HCT116 (cell line): ENCODE measurements around the gene MBD3. TPM values are rescaled to one million over a fixed set of nuclear protein-coding genes. Genes with fewer than 3 reads are reported as not detected.

Experiments used
- ATAC-seq: fragments of 200-7000 bp; cut with Tn5 transposase; 2 replicates; pipeline ENCODE4 v1.9.1; 2020; ENCODE audit warnings: mild to moderate bottlenecking, moderate library complexity
- BruUV-seq: library from RNA; stranded (reverse); fragments of 400-500 nt; replicated peaks from 2 replicates; lab custom pipeline; 2021; lab: Mats Ljungman, UMichigan
- CTCF ChIA-PET: fragments of 300-600 bp; sonication (Branson Sonifier 250); formaldehyde crosslinking; loops from one replicate; lab custom pipeline; 2021; ENCODE audit warnings: antibody characterized with exemption; lab: Charles Lee
- POLR2A ChIA-PET: fragments of 300-600, 350-600 bp; sonication (Branson Sonifier 250); formaldehyde crosslinking; loops from one replicate; lab custom pipeline; 2021; ENCODE audit warnings: antibody characterized with exemption; lab: Charles Lee
- RAD21 ChIA-PET, 2 experiments: fragments of 300-600 bp; sonication (Branson Sonifier 250); formaldehyde crosslinking; loops; one replicate each; lab custom pipeline; 2023; ENCODE audit warnings: low total read pairs in 2 of 2; ENCODE audit not compliant: uncharacterized antibody in 2 of 2, unreplicated experiment in 2 of 2, low non-redundant PET in 1 of 2; lab: Charles Lee
- DNase-seq: peaks from one replicate; pipeline ENCODE4 v3.0.0-alpha.2; 2010; ENCODE audit warnings: low read depth, low spot score
- H2AFZ ChIP-seq: fragments of 200-600 bp; shearing (Covaris generic), sonication (generic); 2 replicates; pipeline ENCODE4 v1.6.1; 2017; ENCODE audit warnings: low read depth, mixed run types, mixed read lengths, antibody characterized with exemption, low read length; ENCODE audit not compliant: poor library complexity, severe bottlenecking
- H3K27ac ChIP-seq: 2 replicates; pipeline ENCODE4 v1.5.1; 2012; ENCODE audit warnings: low read depth, low read length
- H3K27me3 ChIP-seq: fragments of 200-600 bp; sonication (generic); 2 replicates; pipeline ENCODE4 v1.6.1; 2016; ENCODE audit warnings: mixed run types, low read length, mixed read lengths; ENCODE audit not compliant: insufficient read depth
- H3K36me3 ChIP-seq, 2 experiments: fragments of 200-500 bp in 1 of 2; fragments of 200-600 bp in 1 of 2; sonication (Bioruptor generic) in 1 of 2; sonication (generic) in 1 of 2; 2 replicates each; pipeline versions ENCODE4 v1.5.1 to v1.6.1; 2014 to 2016; ENCODE audit warnings: low read length in 2 of 2, inconsistent platforms in 1 of 2, mixed read lengths in 1 of 2, mixed run types in 1 of 2; ENCODE audit not compliant: insufficient read depth in 2 of 2, control insufficient read depth in 1 of 2
- H3K4me1 ChIP-seq, 2 experiments: fragments of 200-600 bp in 1 of 2; sonication (generic) in 1 of 2; 2 replicates each; pipeline versions ENCODE4 v1.5.1 to v1.6.1; 2012 to 2017; ENCODE audit warnings: low read length in 2 of 2, inconsistent platforms in 1 of 2, mild to moderate bottlenecking in 1 of 2, mixed read lengths in 1 of 2, mixed run types in 1 of 2, moderate library complexity in 1 of 2; ENCODE audit not compliant: insufficient read depth in 2 of 2, control insufficient read depth in 1 of 2
- H3K4me2 ChIP-seq: fragments of 200-600 bp; sonication (generic); 2 replicates; pipeline ENCODE4 v1.6.1; 2017; ENCODE audit warnings: mixed run types, low read length, mixed read lengths
- H3K4me3 ChIP-seq, 2 experiments: fragments of 200-600 bp in 1 of 2; sonication (generic) in 1 of 2; replicated peaks in 1 of 2; 2 replicates each; pipeline ENCODE4 v1.5.1; 2011 to 2016; ENCODE audit warnings: low read length in 2 of 2, control low read depth in 1 of 2, low read depth in 1 of 2, mild to moderate bottlenecking in 1 of 2, mixed read lengths in 1 of 2, mixed run types in 1 of 2
- H3K79me2 ChIP-seq: fragments of 200-600 bp; sonication (generic); 2 replicates; pipeline ENCODE4 v1.6.1; 2017; ENCODE audit warnings: mild to moderate bottlenecking, mixed run types, low read length, moderate library complexity, mixed read lengths; ENCODE audit not compliant: insufficient read depth
- H3K9ac ChIP-seq: fragments of 200-600 bp; sonication (generic); 2 replicates; pipeline ENCODE4 v1.6.1; 2016; ENCODE audit warnings: low read length, mixed read lengths
- H3K9me2 ChIP-seq: fragments of 200-600 bp; sonication (generic), shearing (Covaris generic); 2 replicates; pipeline ENCODE4 v1.6.1; 2017; ENCODE audit warnings: mixed run types, mild to moderate bottlenecking, moderate library complexity; ENCODE audit not compliant: insufficient read depth
- H3K9me3 ChIP-seq, 2 experiments: fragments of 200-500 bp in 1 of 2; fragments of 200-600 bp in 1 of 2; sonication (Bioruptor generic) in 1 of 2; sonication (generic) in 1 of 2; 2 replicates each; pipeline ENCODE4 v1.6.1; 2014 to 2017; ENCODE audit warnings: low read length in 2 of 2, mixed read lengths in 2 of 2, inconsistent platforms in 1 of 2, low read depth in 1 of 2, mild to moderate bottlenecking in 1 of 2, mixed run types in 1 of 2, moderate library complexity in 1 of 2; ENCODE audit not compliant: control insufficient read depth in 1 of 2, insufficient read depth in 1 of 2
- H4K20me1 ChIP-seq: fragments of 200-600 bp; sonication (generic), shearing (Covaris generic); 2 replicates; pipeline ENCODE4 v1.6.1; 2017; ENCODE audit warnings: mixed run types, mild to moderate bottlenecking, moderate library complexity; ENCODE audit not compliant: insufficient read depth
- CBX3 ChIP-seq: IDR thresholded peaks from 2 replicates; pipeline ENCODE4 v1.6.1; 2012; ENCODE audit warnings: low read depth
- CEBPB ChIP-seq: IDR thresholded peaks from 2 replicates; pipeline ENCODE4 v1.6.1; 2012; ENCODE audit warnings: low read depth
- EGR1 ChIP-seq: IDR thresholded peaks from 2 replicates; pipeline ENCODE4 v1.6.1; 2012; ENCODE audit warnings: low read depth
- EZH2 ChIP-seq: fragments of 200-600 bp; sonication (generic); IDR thresholded peaks from 2 replicates; pipeline ENCODE4 v1.6.1; 2017; ENCODE audit warnings: antibody characterized with exemption, mixed run types
- JUND ChIP-seq: IDR thresholded peaks from 2 replicates; pipeline ENCODE4 v1.6.1; 2012
- POLR2A ChIP-seq: IDR thresholded peaks from 2 replicates; pipeline ENCODE4 v1.7.0; 2011; ENCODE audit warnings: borderline replicate concordance; ENCODE audit not compliant: insufficient read depth, insufficient read length; ENCODE audit errors: extremely low read depth
- POLR2AphosphoS5 ChIP-seq: IDR thresholded peaks from 2 replicates; pipeline ENCODE4 v1.6.1; 2011; ENCODE audit warnings: mild to moderate bottlenecking, low read depth, low read length, moderate library complexity
- TCF7L2 ChIP-seq: IDR thresholded peaks from 2 replicates; pipeline ENCODE4 v1.7.0; 2011; ENCODE audit warnings: borderline replicate concordance, inconsistent platforms; ENCODE audit not compliant: insufficient read depth, insufficient read length; ENCODE audit errors: extremely low read depth
- intact Hi-C: fragments of 100-400 bp; cut with micrococcal nuclease; formaldehyde crosslinking; loops from 2 replicates; pipeline ENCODE4 v1.10.0; 2022
- total RNA-seq: library from RNA; stranded (reverse); gene quantifications from one replicate; pipeline ENCODE4 v1.2.1, GENCODE V29; 2021; ENCODE audit not compliant: unreplicated experiment
- TF ChIP-seq, protein P1 (sequence below): IDR thresholded peaks from 2 replicates; pipeline ENCODE4 v1.6.1; 2012
- TF ChIP-seq, protein P2 (sequence below): IDR thresholded peaks from 2 replicates; pipeline ENCODE4 v1.6.1; 2012
- TF ChIP-seq, protein P3 (sequence below): IDR thresholded peaks from 2 replicates; pipeline ENCODE4 v1.6.1; 2011; ENCODE audit warnings: mild to moderate bottlenecking, low read length, moderate library complexity; ENCODE audit not compliant: insufficient replicate concordance; ENCODE audit errors: extremely low read depth

The MBD3 gene
- total RNA-seq, 1 experiment from 2014 or later = 85.7 TPM

DNA sequence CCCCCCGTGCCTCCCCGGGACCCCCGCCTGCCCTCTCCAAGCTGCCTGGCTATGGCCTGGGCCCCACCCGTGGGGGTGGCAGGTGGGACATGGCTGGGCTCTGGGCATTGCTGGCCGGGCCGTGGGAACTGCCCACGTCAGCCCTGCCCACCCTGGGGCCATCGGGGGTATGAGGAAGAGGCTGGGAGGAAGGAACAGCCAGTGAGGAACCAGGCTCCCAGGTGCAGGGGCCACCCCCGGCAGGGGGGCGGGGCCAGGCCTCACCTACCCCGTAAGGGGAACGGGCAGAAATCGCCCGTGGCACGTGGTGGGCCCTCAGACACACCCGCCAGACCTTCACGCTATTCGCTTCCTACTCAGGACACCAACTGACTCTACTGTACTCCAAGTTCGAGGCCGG, 37.3 kb upstream of the MBD3 start:
- H3K79me2 ChIP-seq = peaks cover 20% of the 10 kb centered on the region
- no peak overlapping the region for H3K9ac ChIP-seq
- H4K20me1 ChIP-seq = no peaks in the 10 kb centered on the region
- H3K36me3 ChIP-seq = peaks cover 10 to 24% of the 10 kb centered on the region in 2 experiments; a peak in 3 of 4 replicates
- no peak overlapping the region for H3K27ac ChIP-seq
- no peak for TF ChIP-seq JUND
- no peak for TF ChIP-seq POLR2A
- TF ChIP-seq POLR2AphosphoS5 = no peak
- TF ChIP-seq EGR1 = no peak
- no peak for TF ChIP-seq CBX3
- no peak for TF ChIP-seq TCF7L2
- TF ChIP-seq CEBPB = no peak
- TF ChIP-seq, protein P1, sequence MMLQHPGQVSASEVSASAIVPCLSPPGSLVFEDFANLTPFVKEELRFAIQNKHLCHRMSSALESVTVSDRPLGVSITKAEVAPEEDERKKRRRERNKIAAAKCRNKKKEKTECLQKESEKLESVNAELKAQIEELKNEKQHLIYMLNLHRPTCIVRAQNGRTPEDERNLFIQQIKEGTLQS = no peak
- TF ChIP-seq, protein P2, sequence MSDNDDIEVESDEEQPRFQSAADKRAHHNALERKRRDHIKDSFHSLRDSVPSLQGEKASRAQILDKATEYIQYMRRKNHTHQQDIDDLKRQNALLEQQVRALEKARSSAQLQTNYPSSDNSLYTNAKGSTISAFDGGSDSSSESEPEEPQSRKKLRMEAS = no peak
- no peak for TF ChIP-seq EZH2
- TF ChIP-seq, protein P3, sequence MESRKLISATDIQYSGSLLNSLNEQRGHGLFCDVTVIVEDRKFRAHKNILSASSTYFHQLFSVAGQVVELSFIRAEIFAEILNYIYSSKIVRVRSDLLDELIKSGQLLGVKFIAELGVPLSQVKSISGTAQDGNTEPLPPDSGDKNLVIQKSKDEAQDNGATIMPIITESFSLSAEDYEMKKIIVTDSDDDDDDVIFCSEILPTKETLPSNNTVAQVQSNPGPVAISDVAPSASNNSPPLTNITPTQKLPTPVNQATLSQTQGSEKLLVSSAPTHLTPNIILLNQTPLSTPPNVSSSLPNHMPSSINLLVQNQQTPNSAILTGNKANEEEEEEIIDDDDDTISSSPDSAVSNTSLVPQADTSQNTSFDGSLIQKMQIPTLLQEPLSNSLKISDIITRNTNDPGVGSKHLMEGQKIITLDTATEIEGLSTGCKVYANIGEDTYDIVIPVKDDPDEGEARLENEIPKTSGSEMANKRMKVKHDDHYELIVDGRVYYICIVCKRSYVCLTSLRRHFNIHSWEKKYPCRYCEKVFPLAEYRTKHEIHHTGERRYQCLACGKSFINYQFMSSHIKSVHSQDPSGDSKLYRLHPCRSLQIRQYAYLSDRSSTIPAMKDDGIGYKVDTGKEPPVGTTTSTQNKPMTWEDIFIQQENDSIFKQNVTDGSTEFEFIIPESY = no peak
- BruUV-seq = no TSS peak
- H2AFZ ChIP-seq = no peak overlapping the region
- RAD21 ChIA-PET = no interaction called here
- no peaks in the 10 kb centered on the region for H3K9me3 ChIP-seq
- CTCF ChIA-PET = no interaction called here
- H3K4me2 ChIP-seq = no peak overlapping the region
- H3K4me3 ChIP-seq = no peak overlapping the region
- intact Hi-C loops = no loop called here
- peaks cover 0 to 9% of the 10 kb centered on the region in 2 experiments; a peak in 2 of 4 replicates for H3K4me1 ChIP-seq
- H3K9me2 ChIP-seq = no peaks in the 10 kb centered on the region
- ATAC-seq (no peak), DNase-seq (no peak)
- POLR2A ChIA-PET = no interaction called here
- H3K27me3 ChIP-seq = no peaks in the 10 kb centered on the region
